ENCODE measurements around the gene NUDT21.

DNA sequence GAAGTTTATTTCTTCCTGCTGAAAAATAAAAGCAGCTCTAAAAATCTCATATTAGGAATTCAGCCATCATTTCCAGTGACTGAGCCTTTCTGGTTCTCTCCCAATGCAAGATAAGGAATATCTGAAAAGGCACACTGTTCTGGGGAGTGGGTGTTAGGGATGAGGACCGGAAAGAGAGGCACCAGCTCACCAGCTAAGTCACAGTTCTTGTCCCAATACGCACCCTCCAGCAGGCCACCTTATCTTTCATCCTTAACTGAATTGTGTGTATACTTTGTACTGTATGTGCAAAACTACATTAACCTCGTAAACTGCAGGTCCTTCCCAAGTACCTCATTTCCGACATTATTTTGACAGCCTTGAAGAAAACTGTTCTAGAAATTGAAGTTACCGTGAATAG is 36.8 kb downstream of the NUDT21 start:
- TF ChIP-seq, protein P1, sequence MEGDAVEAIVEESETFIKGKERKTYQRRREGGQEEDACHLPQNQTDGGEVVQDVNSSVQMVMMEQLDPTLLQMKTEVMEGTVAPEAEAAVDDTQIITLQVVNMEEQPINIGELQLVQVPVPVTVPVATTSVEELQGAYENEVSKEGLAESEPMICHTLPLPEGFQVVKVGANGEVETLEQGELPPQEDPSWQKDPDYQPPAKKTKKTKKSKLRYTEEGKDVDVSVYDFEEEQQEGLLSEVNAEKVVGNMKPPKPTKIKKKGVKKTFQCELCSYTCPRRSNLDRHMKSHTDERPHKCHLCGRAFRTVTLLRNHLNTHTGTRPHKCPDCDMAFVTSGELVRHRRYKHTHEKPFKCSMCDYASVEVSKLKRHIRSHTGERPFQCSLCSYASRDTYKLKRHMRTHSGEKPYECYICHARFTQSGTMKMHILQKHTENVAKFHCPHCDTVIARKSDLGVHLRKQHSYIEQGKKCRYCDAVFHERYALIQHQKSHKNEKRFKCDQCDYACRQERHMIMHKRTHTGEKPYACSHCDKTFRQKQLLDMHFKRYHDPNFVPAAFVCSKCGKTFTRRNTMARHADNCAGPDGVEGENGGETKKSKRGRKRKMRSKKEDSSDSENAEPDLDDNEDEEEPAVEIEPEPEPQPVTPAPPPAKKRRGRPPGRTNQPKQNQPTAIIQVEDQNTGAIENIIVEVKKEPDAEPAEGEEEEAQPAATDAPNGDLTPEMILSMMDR (IDR thresholded peaks at IDR 0.05), result no peak
- TF ChIP-seq POLR2A (IDR thresholded peaks at IDR 0.05), result no peak
